Panc1 (cell line): Measurements from ENCODE around the gene ATP5ME. TPM values are rescaled to one million over a fixed set of nuclear protein-coding genes. Genes with fewer than 3 reads are reported as not detected.

Source experiments
- ATAC-seq: fragments of 200-7000 bp; cut with Tn5 transposase; 2 replicates; pipeline ENCODE4 v1.9.1; 2020; ENCODE audit warnings: mild to moderate bottlenecking, moderate library complexity
- BruUV-seq: library from RNA; stranded (reverse); fragments of 400-500 nt; replicated peaks from 2 replicates; lab custom pipeline; 2021; lab: Mats Ljungman, UMichigan
- CTCF ChIA-PET: fragments of 300-600 bp; sonication (Branson Sonifier 250); formaldehyde crosslinking; loops from one replicate; lab custom pipeline; 2022; ENCODE audit warnings: antibody characterized with exemption; lab: Charles Lee
- POLR2A ChIA-PET: fragments of 300-600 bp; sonication (Branson Sonifier 250); formaldehyde crosslinking; loops from one replicate; lab custom pipeline; 2022; ENCODE audit warnings: antibody characterized with exemption; lab: Charles Lee
- DNase-seq: peaks from one replicate; pipeline ENCODE4 v3.0.0-alpha.2; 2010; ENCODE audit warnings: low read depth, low spot score
- H3K27ac ChIP-seq: 2 replicates; pipeline ENCODE4 v1.5.1; 2011; ENCODE audit warnings: mild to moderate bottlenecking, low read length, inconsistent platforms
- H3K27me3 ChIP-seq: fragments of 200-500 bp; sonication (Bioruptor generic); 2 replicates; pipeline ENCODE4 v1.6.0; 2014; ENCODE audit warnings: low read length, inconsistent platforms; ENCODE audit not compliant: control insufficient read depth, insufficient read depth
- H3K36me3 ChIP-seq: fragments of 200-500 bp; sonication (Bioruptor generic); 2 replicates; pipeline ENCODE4 v1.5.1; 2014; ENCODE audit warnings: inconsistent platforms, mild to moderate bottlenecking, low read length, moderate library complexity; ENCODE audit not compliant: control insufficient read depth, insufficient read depth
- H3K4me1 ChIP-seq: 2 replicates; pipeline ENCODE4 v1.5.1; 2011; ENCODE audit warnings: inconsistent platforms, mild to moderate bottlenecking, low read length, moderate library complexity; ENCODE audit not compliant: control insufficient read depth, insufficient read depth
- H3K4me3 ChIP-seq, 2 experiments: 2 replicates each; pipeline ENCODE4 v1.5.1; 2011 to 2012; ENCODE audit warnings: low read depth in 2 of 2, low read length in 2 of 2, mild to moderate bottlenecking in 2 of 2, inconsistent platforms in 1 of 2, moderate library complexity in 1 of 2
- H3K9me3 ChIP-seq: fragments of 200-500 bp; sonication (Bioruptor generic); 2 replicates; pipeline ENCODE4 v1.5.1; 2014; ENCODE audit warnings: low read depth, mild to moderate bottlenecking, inconsistent platforms, low read length, moderate library complexity; ENCODE audit not compliant: control insufficient read depth, insufficient read depth
- POLR2AphosphoS5 ChIP-seq: IDR thresholded peaks from 2 replicates; pipeline ENCODE4 v1.6.1; 2012; ENCODE audit warnings: mild to moderate bottlenecking, low read depth, low read length, moderate library complexity
- SIN3A ChIP-seq: IDR thresholded peaks from 2 replicates; pipeline ENCODE4 v1.6.1; 2012; ENCODE audit warnings: low read depth, mild to moderate bottlenecking, low read length, moderate library complexity, borderline replicate concordance; ENCODE audit not compliant: insufficient read depth
- TCF7L2 ChIP-seq: IDR thresholded peaks from 2 replicates; pipeline ENCODE4 v1.6.1; 2011; ENCODE audit warnings: mild to moderate bottlenecking, low read depth, low read length, inconsistent platforms
- in situ Hi-C: cut with HindIII; loops from 2 replicates; pipeline ENCODE4 v1.10.0; 2016; ENCODE audit warnings: low sequenced_read_pairs, low pct_unique_long_range_greater_than_20kb
- intact Hi-C: fragments of 100-400 bp; cut with micrococcal nuclease; formaldehyde crosslinking; loops from one replicate; pipeline ENCODE4 v1.10.0; 2022; ENCODE audit not compliant: unreplicated experiment
- total RNA-seq: library from RNA; stranded (reverse); gene quantifications from one replicate; pipeline ENCODE4 v1.2.1, GENCODE V29; 2021; ENCODE audit not compliant: unreplicated experiment
- TF ChIP-seq, protein P1 (sequence below): fragments of 450-650 bp; IDR thresholded peaks from 2 replicates; pipeline ENCODE4 v1.5.1; 2017; ENCODE audit warnings: mild to moderate bottlenecking
- TF ChIP-seq, protein P2 (sequence below), 2 experiments: IDR thresholded peaks; 2 replicates each; pipeline ENCODE4 v1.6.1; 2011 to 2012; ENCODE audit warnings: low read depth in 2 of 2, control low read depth in 1 of 2, low read length in 1 of 2, mild to moderate bottlenecking in 1 of 2, moderate library complexity in 1 of 2; ENCODE audit not compliant: insufficient read depth in 1 of 2

ATP5ME gene
- total RNA-seq, 1 experiment from 2014 or later: 257 TPM

DNA sequence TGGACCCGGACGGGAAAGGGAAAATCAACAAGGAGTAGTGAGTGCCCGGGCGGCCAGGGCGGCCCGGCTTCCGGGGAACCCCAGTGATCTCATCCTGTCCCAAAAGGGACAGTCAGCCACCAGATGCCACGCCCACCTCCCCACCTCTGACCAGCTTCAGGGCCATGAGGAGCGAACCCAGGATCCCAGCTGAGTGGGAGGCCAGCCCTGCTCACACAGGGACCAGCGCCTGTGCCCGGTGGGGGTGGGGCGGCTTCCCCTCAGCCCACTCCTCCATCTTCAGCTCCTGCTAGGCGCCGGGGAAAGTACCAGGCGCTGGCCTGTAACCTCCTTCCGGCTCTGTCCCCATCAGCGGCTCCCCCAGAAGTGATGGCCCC is 6.5 kb upstream of the ATP5ME start:
- H3K36me3 ChIP-seq: no peaks in the 10 kb centered on the region
- intact Hi-C loops (no loop called here), in situ Hi-C loops (no loop called here)
- CTCF ChIA-PET: no interaction called here
- no TSS peak for BruUV-seq
- DNase-seq (no peak), ATAC-seq (peak; percentile 5; the same call in 1 of the 2 replicates)
- peaks cover 12% of the 10 kb centered on the region for H3K4me1 ChIP-seq
- peak overlapping the region; percentile 44 for H3K27ac ChIP-seq
- POLR2A ChIA-PET: no interaction called here
- no peaks in the 10 kb centered on the region for H3K27me3 ChIP-seq
- H3K4me3 ChIP-seq: peak overlapping the region; percentile 46 to 59
- TF ChIP-seq SIN3A: no peak
- no peak for TF ChIP-seq TCF7L2
- TF ChIP-seq POLR2AphosphoS5: no peak
- TF ChIP-seq, protein P1, sequence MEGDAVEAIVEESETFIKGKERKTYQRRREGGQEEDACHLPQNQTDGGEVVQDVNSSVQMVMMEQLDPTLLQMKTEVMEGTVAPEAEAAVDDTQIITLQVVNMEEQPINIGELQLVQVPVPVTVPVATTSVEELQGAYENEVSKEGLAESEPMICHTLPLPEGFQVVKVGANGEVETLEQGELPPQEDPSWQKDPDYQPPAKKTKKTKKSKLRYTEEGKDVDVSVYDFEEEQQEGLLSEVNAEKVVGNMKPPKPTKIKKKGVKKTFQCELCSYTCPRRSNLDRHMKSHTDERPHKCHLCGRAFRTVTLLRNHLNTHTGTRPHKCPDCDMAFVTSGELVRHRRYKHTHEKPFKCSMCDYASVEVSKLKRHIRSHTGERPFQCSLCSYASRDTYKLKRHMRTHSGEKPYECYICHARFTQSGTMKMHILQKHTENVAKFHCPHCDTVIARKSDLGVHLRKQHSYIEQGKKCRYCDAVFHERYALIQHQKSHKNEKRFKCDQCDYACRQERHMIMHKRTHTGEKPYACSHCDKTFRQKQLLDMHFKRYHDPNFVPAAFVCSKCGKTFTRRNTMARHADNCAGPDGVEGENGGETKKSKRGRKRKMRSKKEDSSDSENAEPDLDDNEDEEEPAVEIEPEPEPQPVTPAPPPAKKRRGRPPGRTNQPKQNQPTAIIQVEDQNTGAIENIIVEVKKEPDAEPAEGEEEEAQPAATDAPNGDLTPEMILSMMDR: no peak
- TF ChIP-seq, protein P2, sequence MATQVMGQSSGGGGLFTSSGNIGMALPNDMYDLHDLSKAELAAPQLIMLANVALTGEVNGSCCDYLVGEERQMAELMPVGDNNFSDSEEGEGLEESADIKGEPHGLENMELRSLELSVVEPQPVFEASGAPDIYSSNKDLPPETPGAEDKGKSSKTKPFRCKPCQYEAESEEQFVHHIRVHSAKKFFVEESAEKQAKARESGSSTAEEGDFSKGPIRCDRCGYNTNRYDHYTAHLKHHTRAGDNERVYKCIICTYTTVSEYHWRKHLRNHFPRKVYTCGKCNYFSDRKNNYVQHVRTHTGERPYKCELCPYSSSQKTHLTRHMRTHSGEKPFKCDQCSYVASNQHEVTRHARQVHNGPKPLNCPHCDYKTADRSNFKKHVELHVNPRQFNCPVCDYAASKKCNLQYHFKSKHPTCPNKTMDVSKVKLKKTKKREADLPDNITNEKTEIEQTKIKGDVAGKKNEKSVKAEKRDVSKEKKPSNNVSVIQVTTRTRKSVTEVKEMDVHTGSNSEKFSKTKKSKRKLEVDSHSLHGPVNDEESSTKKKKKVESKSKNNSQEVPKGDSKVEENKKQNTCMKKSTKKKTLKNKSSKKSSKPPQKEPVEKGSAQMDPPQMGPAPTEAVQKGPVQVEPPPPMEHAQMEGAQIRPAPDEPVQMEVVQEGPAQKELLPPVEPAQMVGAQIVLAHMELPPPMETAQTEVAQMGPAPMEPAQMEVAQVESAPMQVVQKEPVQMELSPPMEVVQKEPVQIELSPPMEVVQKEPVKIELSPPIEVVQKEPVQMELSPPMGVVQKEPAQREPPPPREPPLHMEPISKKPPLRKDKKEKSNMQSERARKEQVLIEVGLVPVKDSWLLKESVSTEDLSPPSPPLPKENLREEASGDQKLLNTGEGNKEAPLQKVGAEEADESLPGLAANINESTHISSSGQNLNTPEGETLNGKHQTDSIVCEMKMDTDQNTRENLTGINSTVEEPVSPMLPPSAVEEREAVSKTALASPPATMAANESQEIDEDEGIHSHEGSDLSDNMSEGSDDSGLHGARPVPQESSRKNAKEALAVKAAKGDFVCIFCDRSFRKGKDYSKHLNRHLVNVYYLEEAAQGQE (IDR thresholded peaks at IDR 0.05; ENCODE audit: insufficient read depth in 1 of 2, low read depth in 2 of 2, low read length in 1 of 2): no peak
- H3K9me3 ChIP-seq: no peaks in the 10 kb centered on the region

DNA sequence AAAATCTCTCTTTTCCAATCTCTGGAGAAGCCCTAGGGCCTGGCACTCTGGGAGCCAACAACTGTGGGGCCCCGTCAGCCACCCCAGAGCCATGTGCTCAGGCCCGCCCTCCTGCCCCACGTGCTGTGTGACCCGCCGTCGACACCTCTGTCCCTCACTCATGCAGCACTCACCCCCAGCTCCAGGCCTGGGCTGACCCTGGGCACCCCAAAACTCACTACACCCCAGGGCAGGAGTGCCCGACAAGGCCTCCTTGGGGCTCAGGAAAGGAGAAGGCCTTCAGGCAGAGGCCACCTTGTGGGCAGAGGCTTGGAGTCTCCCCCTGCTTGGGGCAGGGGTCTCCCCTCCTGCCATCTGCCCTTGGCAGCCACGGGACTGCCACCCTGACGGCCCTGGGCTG is 6.0 kb upstream of the ATP5ME start:
- no TSS peak for BruUV-seq
- TF ChIP-seq, protein P2 (IDR thresholded peaks at IDR 0.05; ENCODE audit: insufficient read depth in 1 of 2, low read depth in 2 of 2, low read length in 1 of 2): no peak
- TF ChIP-seq POLR2AphosphoS5 (no peak), TCF7L2 (no peak), SIN3A (no peak)
- TF ChIP-seq, protein P1: no peak
- DNase-seq: no peak
- H3K27me3 ChIP-seq: no peaks in the 10 kb centered on the region
- POLR2A ChIA-PET: no interaction called here
- ATAC-seq: no peak
- H3K27ac ChIP-seq: no peak overlapping the region
- peaks cover 17% of the 10 kb centered on the region for H3K4me1 ChIP-seq
- H3K4me3 ChIP-seq: no peak overlapping the region
- no peaks in the 10 kb centered on the region; the same call in 1 of the 2 replicates for H3K36me3 ChIP-seq
- in situ Hi-C loops (no loop called here), intact Hi-C loops (no loop called here)
- no peaks in the 10 kb centered on the region for H3K9me3 ChIP-seq
- CTCF ChIA-PET: no interaction called here
